Measurements from ENCODE around the gene ARHGAP30. TPM values are rescaled to one million over a fixed set of nuclear protein-coding genes. Genes with fewer than 3 reads are reported as not detected.

ARHGAP30 gene
- total RNA-seq, 2 donors from 2014 or later: 0.07 to 0.13 TPM

DNA sequence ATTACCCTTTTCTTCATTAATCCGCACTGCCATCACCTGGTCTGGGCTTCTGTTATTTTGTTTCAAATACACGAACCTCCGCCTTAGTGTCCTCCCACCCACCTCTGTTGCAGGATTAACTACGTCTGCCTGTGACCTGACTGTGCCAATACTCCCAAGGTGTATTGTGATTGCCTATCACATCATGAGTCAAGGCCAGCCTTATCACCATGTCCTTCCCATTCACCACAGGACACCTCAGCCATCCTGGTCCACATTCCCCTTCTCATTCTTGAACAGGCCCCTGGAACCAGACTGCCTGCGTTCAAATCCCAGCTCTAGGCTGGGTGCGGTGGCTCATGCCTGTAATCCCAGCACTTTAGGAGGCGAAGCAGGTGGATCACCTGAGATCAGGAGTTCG is 63.1 kb downstream of the ARHGAP30 start:
- no peak overlapping the region for H3K27ac ChIP-seq (ENCODE audit: low read depth, low read length)
- H3K4me1 Mint-ChIP-seq: peaks cover 16% of the 10 kb centered on the region
- peaks cover 30% of the 10 kb centered on the region for H3K36me3 ChIP-seq (ENCODE audit: control insufficient read depth, insufficient read depth, low read length)
- peaks cover 32% of the 10 kb centered on the region for H3K36me3 Mint-ChIP-seq (ENCODE audit: low read depth)
- no peak overlapping the region for H3K4me3 Mint-ChIP-seq
- peak overlapping the region; percentile 16 for H3K9ac ChIP-seq (ENCODE audit: extremely low read depth, low read length, poor library complexity, severe bottlenecking)
- H3K4me3 ChIP-seq (ENCODE audit: low read length): no peak overlapping the region
- WGBS, 2 experiments (ENCODE audit: insufficient coverage in 1 of 2, insufficient read length in 1 of 2): 87 to 93% methylated on average over 6 to 8 of the region's 8 CpGs
- TF ChIP-seq, protein P1, sequence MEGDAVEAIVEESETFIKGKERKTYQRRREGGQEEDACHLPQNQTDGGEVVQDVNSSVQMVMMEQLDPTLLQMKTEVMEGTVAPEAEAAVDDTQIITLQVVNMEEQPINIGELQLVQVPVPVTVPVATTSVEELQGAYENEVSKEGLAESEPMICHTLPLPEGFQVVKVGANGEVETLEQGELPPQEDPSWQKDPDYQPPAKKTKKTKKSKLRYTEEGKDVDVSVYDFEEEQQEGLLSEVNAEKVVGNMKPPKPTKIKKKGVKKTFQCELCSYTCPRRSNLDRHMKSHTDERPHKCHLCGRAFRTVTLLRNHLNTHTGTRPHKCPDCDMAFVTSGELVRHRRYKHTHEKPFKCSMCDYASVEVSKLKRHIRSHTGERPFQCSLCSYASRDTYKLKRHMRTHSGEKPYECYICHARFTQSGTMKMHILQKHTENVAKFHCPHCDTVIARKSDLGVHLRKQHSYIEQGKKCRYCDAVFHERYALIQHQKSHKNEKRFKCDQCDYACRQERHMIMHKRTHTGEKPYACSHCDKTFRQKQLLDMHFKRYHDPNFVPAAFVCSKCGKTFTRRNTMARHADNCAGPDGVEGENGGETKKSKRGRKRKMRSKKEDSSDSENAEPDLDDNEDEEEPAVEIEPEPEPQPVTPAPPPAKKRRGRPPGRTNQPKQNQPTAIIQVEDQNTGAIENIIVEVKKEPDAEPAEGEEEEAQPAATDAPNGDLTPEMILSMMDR (conservative IDR thresholded peaks at IDR 0.05): no peak
- peak overlapping the region; percentile 65 for H3K27ac Mint-ChIP-seq
- H3K27me3 Mint-ChIP-seq (ENCODE audit: insufficient read depth): no peaks in the 10 kb centered on the region
- no peaks in the 10 kb centered on the region for H3K27me3 ChIP-seq (ENCODE audit: control insufficient read depth, insufficient read depth, low read length, poor library complexity, severe bottlenecking)
- peak; percentile 74 for DNase-seq
- H3K9me3 ChIP-seq (ENCODE audit: control insufficient read depth, low read length): no peaks in the 10 kb centered on the region
- no peaks in the 10 kb centered on the region for H3K9me3 Mint-ChIP-seq
- H3K4me1 ChIP-seq (ENCODE audit: control insufficient read depth, insufficient read depth, low read length): no peaks in the 10 kb centered on the region

DNA sequence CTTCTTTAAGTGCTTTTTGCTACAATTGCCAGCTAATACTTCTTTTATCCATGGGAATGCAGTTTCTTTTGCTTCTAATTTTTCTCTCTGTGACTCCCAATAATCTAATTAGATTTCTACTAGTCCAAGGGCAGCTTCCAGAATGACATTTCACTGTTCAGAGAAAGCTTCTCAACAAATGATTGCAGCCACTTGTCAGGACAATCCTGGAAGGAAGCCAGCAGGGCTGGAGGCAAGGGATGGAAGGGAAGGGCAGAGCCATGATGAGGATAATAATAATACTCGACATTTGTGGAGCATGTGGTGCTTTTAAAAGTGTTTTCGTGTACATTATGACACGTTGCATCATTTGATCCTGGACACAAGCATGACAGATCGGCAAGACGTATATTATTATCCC is 68.2 kb downstream of the ARHGAP30 start:
- Histone ChIP-seq H3K4me1 (ENCODE audit: control insufficient read depth, insufficient read depth, low read length) (no peaks in the 10 kb centered on the region), H3K27me3 (ENCODE audit: control insufficient read depth, insufficient read depth, low read length, poor library complexity, severe bottlenecking) (no peaks in the 10 kb centered on the region), H3K9me3 (ENCODE audit: control insufficient read depth, low read length) (no peaks in the 10 kb centered on the region), H3K4me3 (ENCODE audit: low read length) (no peak overlapping the region), H3K36me3 (ENCODE audit: control insufficient read depth, insufficient read depth, low read length) (peaks cover 55% of the 10 kb centered on the region), H3K27ac (ENCODE audit: low read depth, low read length) (no peak overlapping the region), H3K9ac (ENCODE audit: extremely low read depth, low read length, poor library complexity, severe bottlenecking) (no peak overlapping the region)
- Mint-ChIP-seq H3K27me3 (ENCODE audit: insufficient read depth) (no peaks in the 10 kb centered on the region), H3K36me3 (ENCODE audit: low read depth) (peaks cover 61% of the 10 kb centered on the region), H3K4me3 (no peak overlapping the region), H3K4me1 (peaks cover 28% of the 10 kb centered on the region), H3K27ac (no peak overlapping the region), H3K9me3 (no peaks in the 10 kb centered on the region)
- 92 to 98% methylated on average over 5 of the region's 5 CpGs for WGBS, 2 experiments (ENCODE audit: insufficient coverage in 1 of 2, insufficient read length in 1 of 2)
- TF ChIP-seq, protein P1 (conservative IDR thresholded peaks at IDR 0.05): no peak
- no peak for DNase-seq

DNA sequence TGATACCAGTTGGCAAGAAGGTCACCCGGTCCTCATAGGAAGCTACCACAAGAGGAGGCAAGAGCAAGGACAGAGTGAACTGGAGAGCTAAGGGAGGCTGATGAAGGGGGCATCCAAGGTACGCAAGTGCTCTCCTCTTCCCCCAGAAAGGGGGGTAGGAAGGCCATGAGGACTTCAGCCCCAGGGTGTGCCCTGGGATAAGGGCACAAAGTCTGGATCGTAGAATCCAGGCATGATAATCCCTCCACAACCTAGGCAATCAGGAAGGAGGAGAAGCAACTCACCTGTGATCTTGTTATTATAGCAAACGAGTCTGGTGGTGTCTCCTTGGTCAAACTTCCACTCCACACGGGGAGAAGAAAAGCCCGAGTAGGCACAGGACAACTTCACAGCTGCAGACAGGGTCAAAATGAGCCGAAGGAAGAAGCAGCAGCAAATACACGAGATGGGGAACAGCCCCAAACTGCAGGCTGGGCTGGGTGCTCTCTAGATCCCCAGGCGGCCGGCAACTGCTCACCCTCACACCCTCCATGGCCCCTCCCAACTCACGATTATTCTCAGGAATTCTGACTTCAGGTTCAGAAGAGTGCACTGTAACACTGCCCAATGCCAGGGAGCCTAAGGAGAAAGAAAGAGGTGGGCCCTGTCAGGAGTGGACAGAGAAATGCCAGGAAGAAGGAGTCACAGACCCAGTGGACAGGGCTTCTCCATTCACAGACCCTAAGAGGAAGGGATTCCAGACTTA is 68.8 kb downstream of the ARHGAP30 start:
- Histone ChIP-seq H3K36me3 (ENCODE audit: control insufficient read depth, insufficient read depth, low read length) (peaks cover 62% of the 10 kb centered on the region), H3K27me3 (ENCODE audit: control insufficient read depth, insufficient read depth, low read length, poor library complexity, severe bottlenecking) (no peaks in the 10 kb centered on the region), H3K9me3 (ENCODE audit: control insufficient read depth, low read length) (no peaks in the 10 kb centered on the region), H3K4me3 (ENCODE audit: low read length) (no peak overlapping the region), H3K4me1 (ENCODE audit: control insufficient read depth, insufficient read depth, low read length) (no peaks in the 10 kb centered on the region), H3K27ac (ENCODE audit: low read depth, low read length) (no peak overlapping the region), H3K9ac (ENCODE audit: extremely low read depth, low read length, poor library complexity, severe bottlenecking) (no peak overlapping the region)
- DNase-seq: no peak
- H3K4me1 Mint-ChIP-seq: peaks cover 24% of the 10 kb centered on the region
- H3K36me3 Mint-ChIP-seq (ENCODE audit: low read depth): peaks cover 61% of the 10 kb centered on the region
- no peaks in the 10 kb centered on the region for H3K9me3 Mint-ChIP-seq
- H3K27me3 Mint-ChIP-seq (ENCODE audit: insufficient read depth): no peaks in the 10 kb centered on the region
- H3K4me3 Mint-ChIP-seq: no peak overlapping the region
- TF ChIP-seq, protein P1 (conservative IDR thresholded peaks at IDR 0.05): no peak
- WGBS, 2 experiments (ENCODE audit: insufficient coverage in 1 of 2, insufficient read length in 1 of 2): 92 to 96% methylated on average over 10 to 11 of the region's 11 CpGs
- no peak overlapping the region for H3K27ac Mint-ChIP-seq
